Stimulated activated CD4-positive, alpha-beta T cell treated with anti-CD3 and anti-CD28 coated beads, Interleukin-15, amount 100 ng/mL, for 24 hours (primary cell): ENCODE data around the gene DLST.
A peak's percentile ranks its signal among the peaks of the same experiment; 100 is the strongest.

Source experiments
- DNase-seq: peaks from one replicate; pipeline ENCODE4 v3.0.0-alpha.2; 2020

The DLST gene

GRCh38 chr14:74898694-74899093 is 17.0 kb downstream of the DLST start:
- no peak for DNase-seq

- DNase-seq, result no peak
These were observed 21.4 kb downstream of the DLST start for GRCh38 chr14:74902941-74903705.

- no peak for DNase-seq
These were observed 23.2 kb downstream of the DLST start for GRCh38 chr14:74904635-74905503.

- peak; percentile 86 for DNase-seq
These were observed 24.0 kb downstream of the DLST start for GRCh38 chr14:74905595-74906142.

- no peak for DNase-seq
These were observed 25.3 kb downstream of the DLST start for GRCh38 chr14:74906925-74907521.

- no peak for DNase-seq
These were observed 26.0 kb downstream of the DLST start for GRCh38 chr14:74907744-74908143.

GRCh38 chr14:74908861-74909341 is 27.2 kb downstream of the DLST start:
- DNase-seq, result no peak

GRCh38 chr14:74909501-74909900 is 27.8 kb downstream of the DLST start:
- DNase-seq, result no peak

- DNase-seq, result no peak
These were observed 28.2 kb downstream of the DLST start for GRCh38 chr14:74909911-74910310.

GRCh38 chr14:74910556-74910955 is 28.8 kb downstream of the DLST start:
- no peak for DNase-seq

- DNase-seq, result no peak
These were observed 29.5 kb downstream of the DLST start for GRCh38 chr14:74911221-74911620.

- DNase-seq, result no peak
These were observed 30.0 kb downstream of the DLST start for GRCh38 chr14:74911704-74912103.

- DNase-seq, result no peak
These were observed 30.4 kb downstream of the DLST start for GRCh38 chr14:74912111-74912510.

- DNase-seq, result no peak
These were observed 31.1 kb downstream of the DLST start for GRCh38 chr14:74912801-74913200.

GRCh38 chr14:74913393-74913910 is 31.7 kb downstream of the DLST start:
- DNase-seq, result no peak

- no peak for DNase-seq
These were observed 32.4 kb downstream of the DLST start for GRCh38 chr14:74913986-74914573.

GRCh38 chr14:74915426-74915825 is 33.7 kb downstream of the DLST start:
- no peak for DNase-seq

- DNase-seq, result no peak
These were observed 34.1 kb downstream of the DLST start for GRCh38 chr14:74915826-74916225.

- no peak for DNase-seq
These were observed 35.4 kb downstream of the DLST start for GRCh38 chr14:74917178-74917543.

GRCh38 chr14:74917646-74918081 is 35.9 kb downstream of the DLST start:
- DNase-seq, result no peak

- DNase-seq, result no peak
These were observed 36.7 kb downstream of the DLST start for GRCh38 chr14:74918380-74918779.

GRCh38 chr14:74919421-74920165 is 37.9 kb downstream of the DLST start:
- DNase-seq, result no peak
